Epithelial cell of proximal tubule (primary cell): ENCODE measurements around the gene UBR4. TPM values are rescaled to one million over a fixed set of nuclear protein-coding genes. Genes with fewer than 3 reads are reported as not detected.

ENCODE experiments used
- DNase-seq: peaks from one replicate; pipeline ENCODE4 v3.0.0-alpha.2; 2011; ENCODE audit warnings: low read depth
- H3K4me3 ChIP-seq: 2 replicates; pipeline ENCODE4 v1.5.1; 2011; ENCODE audit warnings: low read depth, mild to moderate bottlenecking, low read length
- CTCF ChIP-seq: conservative IDR thresholded peaks from 2 replicates; pipeline ENCODE4 v1.5.1; 2012; ENCODE audit warnings: low read depth, mild to moderate bottlenecking, low read length
- total RNA-seq: library from RNA; depleted of rRNA; stranded (reverse); fragments of >200 nt; gene quantifications from 2 replicates; pipeline ENCODE4 v1.2.3, GENCODE V29; 2015

The UBR4 gene
- total RNA-seq, 1 donor from 2014 or later, result 78.3 TPM

GRCh38 chr1:19036813-19037605, 173.1 kb downstream of the UBR4 start:
- TF ChIP-seq CTCF, result no peak
- no peak for DNase-seq
- no peak overlapping the region for H3K4me3 ChIP-seq

GRCh38 chr1:19036041-19036812, 173.8 kb downstream of the UBR4 start:
- no peak for TF ChIP-seq CTCF
- no peak for DNase-seq
- H3K4me3 ChIP-seq, result no peak overlapping the region

GRCh38 chr1:19035377-19036040, 174.6 kb downstream of the UBR4 start:
- TF ChIP-seq CTCF, result no peak
- DNase-seq, result no peak
- no peak overlapping the region for H3K4me3 ChIP-seq

GRCh38 chr1:19034721-19035120, 175.3 kb downstream of the UBR4 start:
- DNase-seq, result no peak
- TF ChIP-seq CTCF, result no peak
- H3K4me3 ChIP-seq, result no peak overlapping the region

- no peak for DNase-seq
- H3K4me3 ChIP-seq, result no peak overlapping the region
- no peak for TF ChIP-seq CTCF
These were observed 176.0 kb downstream of the UBR4 start for GRCh38 chr1:19033926-19034680.

GRCh38 chr1:19033515-19033839, 176.6 kb downstream of the UBR4 start:
- DNase-seq, result no peak

More at GRCh38 chr1:19033515-19033839, 176.6 kb downstream of the UBR4 start:
- no peak overlapping the region for H3K4me3 ChIP-seq
- no peak for TF ChIP-seq CTCF
